ENCODE data around the gene MBD3L2.

The MBD3L2 gene

DNA sequence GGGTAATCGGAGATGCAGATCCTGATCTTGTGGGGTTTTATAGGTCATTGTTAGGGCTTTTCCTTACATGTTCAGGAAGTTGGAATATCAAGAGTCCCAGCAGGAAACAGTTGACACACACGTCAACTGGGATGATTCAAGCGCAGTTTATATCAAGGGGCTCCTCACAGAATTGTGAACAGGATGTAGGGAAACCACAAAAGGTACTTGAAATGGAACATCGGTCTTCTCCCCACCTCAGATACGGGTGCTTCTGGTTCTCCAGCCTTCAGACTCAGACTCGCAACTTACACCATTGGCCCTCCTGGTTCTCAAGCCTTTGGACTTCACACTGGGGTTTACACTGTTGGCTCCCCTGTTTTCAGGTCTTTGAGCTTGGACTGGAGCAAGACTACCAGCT lies 39.9 kb downstream of the MBD3L2 start:
- DNase-seq (ENCODE audit: low read depth) = no peak
- in situ Hi-C loops (cut with HindIII; ENCODE audit: low sequenced_read_pairs) = no loop called here
- H3K4me3 ChIP-seq (ENCODE audit: low read depth, low read length) = no peak overlapping the region
- TF ChIP-seq, protein P1, sequence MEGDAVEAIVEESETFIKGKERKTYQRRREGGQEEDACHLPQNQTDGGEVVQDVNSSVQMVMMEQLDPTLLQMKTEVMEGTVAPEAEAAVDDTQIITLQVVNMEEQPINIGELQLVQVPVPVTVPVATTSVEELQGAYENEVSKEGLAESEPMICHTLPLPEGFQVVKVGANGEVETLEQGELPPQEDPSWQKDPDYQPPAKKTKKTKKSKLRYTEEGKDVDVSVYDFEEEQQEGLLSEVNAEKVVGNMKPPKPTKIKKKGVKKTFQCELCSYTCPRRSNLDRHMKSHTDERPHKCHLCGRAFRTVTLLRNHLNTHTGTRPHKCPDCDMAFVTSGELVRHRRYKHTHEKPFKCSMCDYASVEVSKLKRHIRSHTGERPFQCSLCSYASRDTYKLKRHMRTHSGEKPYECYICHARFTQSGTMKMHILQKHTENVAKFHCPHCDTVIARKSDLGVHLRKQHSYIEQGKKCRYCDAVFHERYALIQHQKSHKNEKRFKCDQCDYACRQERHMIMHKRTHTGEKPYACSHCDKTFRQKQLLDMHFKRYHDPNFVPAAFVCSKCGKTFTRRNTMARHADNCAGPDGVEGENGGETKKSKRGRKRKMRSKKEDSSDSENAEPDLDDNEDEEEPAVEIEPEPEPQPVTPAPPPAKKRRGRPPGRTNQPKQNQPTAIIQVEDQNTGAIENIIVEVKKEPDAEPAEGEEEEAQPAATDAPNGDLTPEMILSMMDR (IDR thresholded peaks at IDR 0.05; ENCODE audit: low read depth, low read length, missing control alignments) = no peak

DNA sequence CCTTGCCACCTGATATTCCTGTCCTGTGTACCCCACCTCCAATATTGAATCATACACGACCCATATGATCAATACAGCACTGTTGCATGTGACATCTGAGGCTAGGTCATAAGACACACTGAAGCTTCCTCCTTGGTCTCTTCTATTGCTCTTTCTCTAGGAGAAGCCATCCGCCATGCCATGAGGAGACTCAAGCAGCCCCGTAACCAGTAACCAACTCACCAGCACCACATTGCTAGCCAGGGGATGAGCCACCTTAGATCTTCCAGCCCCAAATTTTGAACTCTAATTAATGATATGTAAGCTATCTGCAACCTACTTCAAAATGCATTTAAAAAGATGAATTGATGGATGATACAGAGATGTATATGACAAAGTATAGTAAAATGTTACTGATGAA lies 49.0 kb downstream of the MBD3L2 start:
- peak overlapping the region; percentile 62 for H3K4me3 ChIP-seq (ENCODE audit: low read depth, low read length)
- DNase-seq (ENCODE audit: low read depth) = no peak
- in situ Hi-C loops (cut with HindIII; ENCODE audit: low sequenced_read_pairs) = no loop called here
- TF ChIP-seq, protein P1 (IDR thresholded peaks at IDR 0.05; ENCODE audit: low read depth, low read length, missing control alignments) = no peak

DNA sequence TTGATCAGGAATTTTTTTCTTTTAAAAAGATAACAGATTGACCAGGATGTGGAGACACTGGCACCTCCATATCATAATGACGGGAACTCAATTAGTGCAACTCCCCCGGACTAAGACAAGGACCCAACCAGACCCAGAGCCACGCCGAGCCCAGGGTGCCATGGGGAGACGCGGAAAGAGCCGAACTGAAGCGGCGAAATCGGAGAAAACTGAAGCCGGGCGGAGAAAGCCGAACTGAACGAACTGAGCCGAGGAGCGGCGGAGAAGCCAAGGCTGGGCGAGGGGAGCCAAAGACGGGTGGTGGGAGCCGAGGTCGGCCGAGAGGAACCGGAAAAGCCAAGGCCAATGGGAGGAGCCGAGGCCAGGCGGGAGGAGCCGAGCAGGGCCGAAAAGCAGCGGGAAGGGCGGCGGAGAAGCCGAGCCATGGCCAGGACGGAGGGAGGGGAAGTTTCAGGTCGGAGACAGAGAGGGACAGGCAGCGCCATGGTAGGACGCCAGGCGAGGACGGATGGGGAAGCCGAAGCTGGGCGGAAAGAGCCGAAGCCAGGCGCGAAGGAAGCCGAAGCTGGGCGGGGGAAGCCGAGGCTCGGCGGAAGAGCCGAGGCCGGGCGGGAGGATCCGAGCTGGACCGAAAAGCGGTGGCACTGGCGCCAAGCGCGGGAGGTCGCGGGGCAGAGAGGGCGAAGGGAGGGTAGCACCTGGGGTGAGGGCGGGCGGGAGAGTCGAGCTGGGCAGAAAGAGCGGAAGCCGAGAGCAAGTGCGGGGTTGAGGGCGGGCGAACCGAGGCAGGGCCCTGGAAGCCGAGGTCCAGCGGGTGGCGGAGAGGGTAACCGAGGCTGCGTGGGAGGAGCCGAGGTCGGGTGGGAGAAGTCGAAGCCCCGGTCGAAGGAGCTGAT lies 49.8 kb downstream of the MBD3L2 start:
- in situ Hi-C loops (cut with HindIII; ENCODE audit: low sequenced_read_pairs) = no loop called here
- H3K4me3 ChIP-seq (ENCODE audit: low read depth, low read length) = peak overlapping the region; percentile 62
- TF ChIP-seq, protein P1 (IDR thresholded peaks at IDR 0.05; ENCODE audit: low read depth, low read length, missing control alignments) = no peak
- peak; percentile 82 for DNase-seq (ENCODE audit: low read depth)

DNA sequence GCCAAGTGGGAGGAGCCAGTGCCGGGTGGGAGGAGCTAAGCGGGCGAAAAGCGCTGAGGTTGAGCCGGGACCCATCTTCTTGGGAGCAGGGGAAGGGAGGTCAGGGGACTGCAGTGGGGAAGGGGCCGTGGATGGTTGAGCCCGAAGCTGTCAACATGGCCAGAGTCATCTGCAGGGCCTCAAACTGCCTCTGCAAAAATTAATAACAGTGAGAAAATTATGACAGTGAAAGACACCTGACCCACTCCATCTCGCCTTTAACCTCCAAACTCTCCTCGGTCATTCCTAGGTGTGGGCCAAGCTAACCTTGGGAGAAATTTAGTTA lies 50.4 kb downstream of the MBD3L2 start:
- TF ChIP-seq, protein P1 (IDR thresholded peaks at IDR 0.05; ENCODE audit: low read depth, low read length, missing control alignments) = no peak
- in situ Hi-C loops (cut with HindIII; ENCODE audit: low sequenced_read_pairs) = no loop called here
- no peak for DNase-seq (ENCODE audit: low read depth)

More for the DNA sequence above, 50.4 kb downstream of the MBD3L2 start:
- H3K4me3 ChIP-seq (ENCODE audit: low read depth, low read length) = peak overlapping the region; percentile 62
